Head of caudate nucleus (tissue), 42 donors: ENCODE data around the gene BRINP1.
A peak's percentile ranks its signal among the peaks of the same experiment; 100 is the strongest.

Experiments
- DNase-seq, 42 donors: peaks; one replicate each; pipeline versions ENCODE4 v3.0.0 to v3.0.0-alpha.2; 2020 to 2021; ENCODE audit warnings: mixed read lengths in 7 of 42
- intact Hi-C: fragments of 100-400 bp; cut with DNase I; formaldehyde crosslinking; loops from one replicate; pipeline ENCODE4 v1.15.0; 2022

The BRINP1 gene

GRCh38 chr9:119289740-119290433 lies 79.3 kb downstream of the BRINP1 start:
- DNase-seq: peak in 28 of 42 donors; percentile 17 to 85 (median 54)
- intact Hi-C loops: loop anchor here (10.0 kb wide), 1 partner anchor 75 kb away; the partner anchor contains the start of gene BRINP1

GRCh38 chr9:119284587-119285337 lies 84.5 kb downstream of the BRINP1 start:
- DNase-seq: peak in 7 of 42 donors; percentile 8 to 50 (median 36)

DNA sequence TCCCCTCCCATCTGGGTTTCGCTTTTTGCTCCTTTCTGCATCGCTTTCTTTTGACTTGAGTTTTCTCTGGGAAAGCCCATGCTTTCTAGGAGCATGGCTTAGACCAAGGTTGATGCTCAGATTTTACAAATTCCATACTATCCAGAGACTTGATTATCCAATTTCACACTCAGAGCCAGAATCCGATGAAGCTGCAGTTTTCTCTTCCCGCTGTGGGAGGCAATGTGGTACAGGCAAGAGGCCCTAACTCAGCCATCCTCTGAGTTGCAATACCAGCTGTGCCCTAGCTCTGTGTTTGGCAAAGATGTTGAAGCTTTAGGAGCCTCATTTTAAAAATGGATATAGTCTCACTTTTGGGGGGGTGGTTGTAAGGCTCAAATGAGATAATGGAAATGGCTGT lies 85.1 kb downstream of the BRINP1 start:
- intact Hi-C loops: loop anchor here (10.0 kb wide), 1 partner anchor 81 kb away; the partner anchor contains the start of gene BRINP1
- peak in 30 of 42 donors; percentile 17 to 70 (median 48) for DNase-seq

More at GRCh38 chr9:119284587-119285337, 84.5 kb downstream of the BRINP1 start:
- intact Hi-C loops: loop anchor here (10.0 kb wide), 1 partner anchor 80 kb away; the partner anchor contains the start of gene BRINP1

GRCh38 chr9:119283078-119283794 lies 86.0 kb downstream of the BRINP1 start:
- peak; percentile 31 to 92 (median 66) for DNase-seq
- intact Hi-C loops: loop anchor here (10.0 kb wide), 1 partner anchor 82 kb away; the partner anchor contains the start of gene BRINP1

GRCh38 chr9:119282476-119283077 lies 86.7 kb downstream of the BRINP1 start:
- DNase-seq: no peak
- intact Hi-C loops: loop anchor here (10.0 kb wide), 1 partner anchor 82 kb away; the partner anchor contains the start of gene BRINP1

- intact Hi-C loops: loop anchor here (10.0 kb wide), 1 partner anchor 84 kb away; the partner anchor contains the start of gene BRINP1
Measured at GRCh38 chr9:119280740-119281485, 88.3 kb downstream of the BRINP1 start.

DNA sequence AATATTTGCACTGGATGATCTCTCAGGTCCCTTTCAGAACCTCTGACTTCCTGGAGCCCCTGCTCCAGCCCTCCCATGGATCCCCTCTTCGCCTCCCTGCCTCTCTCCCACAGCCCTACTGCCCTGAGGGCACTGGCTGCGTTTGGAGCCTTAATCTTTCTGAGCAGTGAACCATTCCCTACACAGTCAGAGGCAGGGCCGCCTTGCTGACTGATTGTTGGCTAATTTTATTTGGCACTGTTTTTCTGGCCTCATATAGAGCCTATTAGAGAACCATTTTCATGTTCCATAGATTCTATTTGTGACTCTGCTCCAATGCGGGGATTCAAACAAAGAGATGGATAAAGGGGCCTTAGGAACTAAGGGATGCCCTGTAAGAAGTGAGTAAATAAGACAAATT lies 91.1 kb downstream of the BRINP1 start:
- intact Hi-C loops: no loop called here
- DNase-seq: no peak

More at GRCh38 chr9:119280740-119281485, 88.3 kb downstream of the BRINP1 start:
- no peak for DNase-seq

DNA sequence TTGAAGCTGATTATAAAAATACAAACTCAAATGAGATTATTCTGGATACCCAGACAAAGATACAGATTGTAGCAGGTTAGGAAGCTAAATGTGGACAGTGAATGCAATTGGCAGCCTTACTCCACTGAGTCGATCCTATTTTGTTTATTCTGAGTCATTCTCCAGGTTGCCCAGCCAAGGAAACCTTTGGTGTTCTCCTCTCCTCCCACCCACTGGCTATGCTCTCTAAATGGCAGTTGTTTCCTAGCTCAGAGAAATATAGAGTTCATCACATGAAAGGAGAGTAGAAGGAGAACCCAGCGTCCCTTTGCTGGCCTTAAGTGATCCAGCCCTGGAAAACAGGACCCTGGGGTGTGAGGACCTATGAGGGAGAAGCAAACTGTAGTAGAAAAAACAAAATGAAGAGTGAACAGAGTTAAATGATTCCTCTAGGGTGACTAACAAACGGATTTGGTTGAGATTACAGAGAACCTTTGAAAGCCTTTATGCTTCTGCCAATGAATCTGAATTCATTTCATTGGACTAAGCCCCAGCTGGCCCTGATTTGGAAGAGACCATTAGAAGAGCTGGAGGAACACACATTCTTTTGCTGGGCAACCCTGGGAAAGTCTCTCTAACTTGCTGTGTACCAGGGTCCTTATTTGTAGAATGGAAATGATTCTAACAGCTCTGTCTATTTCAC lies 95.1 kb downstream of the BRINP1 start:
- peak in 5 of 42 donors; percentile 9 to 71 (median 29) for DNase-seq
- intact Hi-C loops: no loop called here

DNA sequence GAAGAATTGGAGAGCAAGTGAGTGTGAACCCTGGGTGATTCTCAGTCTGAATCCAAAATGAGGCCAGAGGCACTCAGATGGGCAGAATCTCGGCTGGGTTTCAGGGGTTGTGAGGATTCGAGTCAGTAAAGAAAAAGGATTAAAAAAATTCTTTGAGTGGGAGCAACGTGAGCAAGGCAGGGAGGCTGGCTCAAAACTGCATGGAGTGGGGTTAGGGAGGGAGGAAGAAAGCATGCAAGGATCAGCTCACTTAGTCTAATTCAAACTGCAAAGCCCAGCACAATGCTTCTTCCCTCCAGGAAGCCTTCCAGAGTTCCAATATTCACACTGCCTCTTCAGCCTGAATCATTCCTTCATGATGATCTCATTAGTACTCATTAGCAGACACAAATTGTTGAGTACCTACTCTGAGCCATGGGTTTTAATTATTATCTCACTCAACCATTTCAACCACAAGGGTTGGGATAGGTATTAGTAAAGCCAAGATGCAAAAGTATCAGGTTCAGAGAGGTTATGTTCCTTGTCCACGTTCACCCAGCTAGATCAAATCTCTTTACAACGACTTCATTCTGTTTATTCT lies 95.8 kb downstream of the BRINP1 start:
- intact Hi-C loops: no loop called here

DNA sequence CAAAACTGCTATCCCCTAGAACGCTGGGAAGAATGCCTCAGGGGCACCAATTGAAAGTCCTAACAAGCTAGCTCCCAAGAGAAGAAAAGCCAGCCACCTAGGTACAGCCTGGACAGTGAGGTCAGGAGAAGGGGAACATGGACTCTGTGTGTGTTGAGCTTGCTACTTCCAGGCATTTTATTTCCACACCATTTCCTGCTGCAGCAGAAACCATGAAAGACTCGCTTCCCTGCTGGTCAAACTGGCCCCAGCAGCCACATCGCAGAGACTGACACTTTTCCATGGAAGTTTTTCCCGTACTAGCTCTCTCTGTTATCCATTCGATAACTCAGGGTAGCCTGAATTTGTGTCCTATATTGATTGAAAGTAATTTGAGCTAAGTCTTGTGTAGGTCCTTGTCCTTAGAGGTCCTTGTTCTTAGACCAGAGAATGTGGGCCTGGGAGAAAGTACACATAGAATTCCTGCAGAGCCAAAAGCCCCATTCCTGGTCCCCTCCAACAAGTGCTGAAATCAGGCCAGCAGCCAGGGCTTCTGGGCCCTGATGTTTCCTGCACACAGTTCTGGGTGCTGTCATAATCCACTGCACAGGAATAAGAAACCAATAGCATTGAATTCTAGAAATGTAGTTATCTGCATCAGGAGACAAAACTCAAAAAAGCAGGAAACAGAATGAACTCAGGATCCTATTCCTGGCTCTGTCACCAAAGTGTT lies 96.6 kb downstream of the BRINP1 start:
- DNase-seq: no peak

More for the DNA sequence above, 95.8 kb downstream of the BRINP1 start:
- peak in 11 of 42 donors; percentile 4 to 68 (median 29) for DNase-seq

GRCh38 chr9:119268985-119269384 lies 100.2 kb downstream of the BRINP1 start:
- intact Hi-C loops: no loop called here
- DNase-seq: no peak

More for the DNA sequence above, 96.6 kb downstream of the BRINP1 start:
- intact Hi-C loops: no loop called here

DNA sequence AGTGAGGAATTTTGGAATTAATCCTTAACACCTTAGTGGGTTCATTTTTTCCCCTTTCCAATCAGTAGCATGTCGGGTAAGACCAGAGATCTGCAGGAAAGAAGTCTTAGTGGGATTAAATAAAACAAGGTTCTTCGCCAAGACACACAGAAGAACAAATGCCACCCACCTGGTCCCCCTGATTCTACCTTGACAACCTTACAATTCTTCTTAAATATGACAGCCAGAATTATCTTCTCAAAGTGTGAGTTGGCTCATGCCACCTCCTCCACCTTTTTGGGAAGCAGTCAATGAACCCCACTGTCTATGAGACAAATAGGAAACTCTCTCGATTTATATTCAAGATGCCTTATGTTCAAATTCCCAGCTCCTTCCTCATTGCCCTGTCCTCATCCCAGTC lies 105.1 kb downstream of the BRINP1 start:
- DNase-seq: peak in 28 of 42 donors; percentile 8 to 84 (median 57)
- intact Hi-C loops: no loop called here

DNA sequence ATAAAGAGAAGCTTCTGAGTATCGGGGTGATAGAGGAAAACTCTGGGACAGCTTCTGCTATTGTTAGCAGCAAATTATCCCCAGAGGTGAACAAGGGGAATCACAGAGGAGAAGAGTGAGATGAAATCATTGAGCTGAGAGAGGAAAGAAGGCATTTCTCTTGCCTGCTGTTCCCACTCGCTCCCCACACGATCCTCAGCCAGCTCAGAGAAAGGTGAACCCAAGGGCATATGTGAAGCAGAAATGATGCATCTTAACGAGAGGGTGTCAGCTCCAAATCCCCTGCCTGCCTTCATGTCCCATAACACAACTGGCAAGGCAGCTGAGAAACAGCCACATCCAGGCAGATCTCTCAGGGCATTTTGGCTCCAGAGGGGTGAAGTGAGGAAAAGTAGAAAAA lies 111.6 kb downstream of the BRINP1 start:
- DNase-seq: peak in 27 of 42 donors; percentile 10 to 75 (median 42)
- intact Hi-C loops: no loop called here

- no peak for DNase-seq
- intact Hi-C loops: no loop called here
Measured at GRCh38 chr9:119255116-119255515, 114.1 kb downstream of the BRINP1 start.

GRCh38 chr9:119252671-119253299 lies 116.5 kb downstream of the BRINP1 start:
- peak in 8 of 42 donors; percentile 8 to 61 (median 29) for DNase-seq
- intact Hi-C loops: no loop called here

GRCh38 chr9:119251936-119252335 lies 117.3 kb downstream of the BRINP1 start:
- intact Hi-C loops: no loop called here
- no peak for DNase-seq
